SHP77 (cell line): ENCODE results near the gene ISCA1.

Source experiments
- DNase-seq, 2 experiments: peaks; one replicate each; lab custom pipeline; 2025; lab: John Stamatoyannopoulos, UW

The ISCA1 gene

GRCh38 chr9:86230858-86231257 lies 51.5 kb downstream of the ISCA1 start:
- DNase-seq = no peak

GRCh38 chr9:86222667-86223066 lies 59.7 kb downstream of the ISCA1 start:
- no peak for DNase-seq

GRCh38 chr9:86219606-86220005 lies 62.7 kb downstream of the ISCA1 start:
- no peak for DNase-seq

- no peak for DNase-seq
Measured at GRCh38 chr9:86217076-86217755, 65.1 kb downstream of the ISCA1 start.
